ENCODE measurements around the gene TFDP2.

DNA sequence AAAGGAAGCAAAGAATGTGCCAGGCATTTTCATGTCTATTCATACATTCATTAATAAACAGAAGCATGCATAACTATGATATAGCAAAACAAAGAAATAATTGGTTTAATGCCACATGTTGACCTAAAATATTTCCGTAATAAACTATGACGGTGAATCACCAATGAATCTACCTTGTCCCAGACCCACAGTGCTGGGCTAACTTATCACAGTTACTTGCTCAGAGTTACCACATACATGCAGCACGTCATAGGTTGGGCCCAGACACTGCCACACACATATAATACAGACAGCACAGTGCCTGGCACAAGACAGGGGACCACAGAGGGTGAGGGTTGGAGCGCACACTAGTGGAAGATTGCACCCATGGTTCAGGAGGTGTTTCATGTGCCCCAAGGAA is 186.0 kb downstream of the TFDP2 start:
- TF ChIP-seq, protein P1, sequence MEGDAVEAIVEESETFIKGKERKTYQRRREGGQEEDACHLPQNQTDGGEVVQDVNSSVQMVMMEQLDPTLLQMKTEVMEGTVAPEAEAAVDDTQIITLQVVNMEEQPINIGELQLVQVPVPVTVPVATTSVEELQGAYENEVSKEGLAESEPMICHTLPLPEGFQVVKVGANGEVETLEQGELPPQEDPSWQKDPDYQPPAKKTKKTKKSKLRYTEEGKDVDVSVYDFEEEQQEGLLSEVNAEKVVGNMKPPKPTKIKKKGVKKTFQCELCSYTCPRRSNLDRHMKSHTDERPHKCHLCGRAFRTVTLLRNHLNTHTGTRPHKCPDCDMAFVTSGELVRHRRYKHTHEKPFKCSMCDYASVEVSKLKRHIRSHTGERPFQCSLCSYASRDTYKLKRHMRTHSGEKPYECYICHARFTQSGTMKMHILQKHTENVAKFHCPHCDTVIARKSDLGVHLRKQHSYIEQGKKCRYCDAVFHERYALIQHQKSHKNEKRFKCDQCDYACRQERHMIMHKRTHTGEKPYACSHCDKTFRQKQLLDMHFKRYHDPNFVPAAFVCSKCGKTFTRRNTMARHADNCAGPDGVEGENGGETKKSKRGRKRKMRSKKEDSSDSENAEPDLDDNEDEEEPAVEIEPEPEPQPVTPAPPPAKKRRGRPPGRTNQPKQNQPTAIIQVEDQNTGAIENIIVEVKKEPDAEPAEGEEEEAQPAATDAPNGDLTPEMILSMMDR (IDR thresholded peaks at IDR 0.05): no peak
- no peak for TF ChIP-seq ZFX (IDR thresholded peaks at IDR 0.05; ENCODE audit: borderline replicate concordance)

Data from 22Rv1 (cell line).